T-helper 17 cell (primary cell): ENCODE data around the gene KCTD14. TPM values are rescaled to one million over a fixed set of nuclear protein-coding genes. Genes with fewer than 3 reads are reported as not detected.
"Not testable (repeated sequence)": the region's sequence is repeated elsewhere in the genome, so short reads cannot be mapped to it uniquely, and the experiment has no call there.

Experiments used
- ATAC-seq: fragments of 150-1000 bp; cut with Tn5 transposase; 2 replicates; pipeline ENCODE4 v1.10.0; 2021; ENCODE audit warnings: mild to moderate bottlenecking, moderate library complexity
- DNase-seq, 3 donors: peaks; one replicate each; pipeline versions ENCODE4 v3.0.0 to v3.0.0-alpha.2; 2020 to 2021
- H3K9me3 ChIP-seq: one replicate; pipeline ENCODE4 v1.7.0; 2013; ENCODE audit warnings: low read length, mild to moderate bottlenecking; ENCODE audit not compliant: control insufficient read depth, poor library complexity, severe bottlenecking
- H3K27ac Mint-ChIP-seq: one replicate; pipeline ENCODE4 v1.8.0; 2022; ENCODE audit warnings: mild to moderate bottlenecking, moderate library complexity, mixed read lengths
- H3K27me3 Mint-ChIP-seq: one replicate; pipeline ENCODE4 v1.8.0; 2022; ENCODE audit warnings: mixed read lengths
- H3K36me3 Mint-ChIP-seq: one replicate; pipeline ENCODE4 v1.8.0; 2022; ENCODE audit warnings: low read depth, mixed read lengths
- H3K4me1 Mint-ChIP-seq: one replicate; pipeline ENCODE4 v1.8.0; 2022; ENCODE audit warnings: mild to moderate bottlenecking, mixed read lengths
- H3K4me3 Mint-ChIP-seq: one replicate; pipeline ENCODE4 v1.8.0; 2022; ENCODE audit warnings: mild to moderate bottlenecking, moderate library complexity, mixed read lengths
- total RNA-seq, 4 donors: library from RNA in 2 of 4; stranded (reverse) in 2 of 4; gene quantifications; one replicate each; pipeline ENCODE4 v1.2.3 and lab custom pipeline; 2022 to 2026

Gene KCTD14
- total RNA-seq, 2 donors from 2014 or later = 0.17 to 0.52 TPM

DNA sequence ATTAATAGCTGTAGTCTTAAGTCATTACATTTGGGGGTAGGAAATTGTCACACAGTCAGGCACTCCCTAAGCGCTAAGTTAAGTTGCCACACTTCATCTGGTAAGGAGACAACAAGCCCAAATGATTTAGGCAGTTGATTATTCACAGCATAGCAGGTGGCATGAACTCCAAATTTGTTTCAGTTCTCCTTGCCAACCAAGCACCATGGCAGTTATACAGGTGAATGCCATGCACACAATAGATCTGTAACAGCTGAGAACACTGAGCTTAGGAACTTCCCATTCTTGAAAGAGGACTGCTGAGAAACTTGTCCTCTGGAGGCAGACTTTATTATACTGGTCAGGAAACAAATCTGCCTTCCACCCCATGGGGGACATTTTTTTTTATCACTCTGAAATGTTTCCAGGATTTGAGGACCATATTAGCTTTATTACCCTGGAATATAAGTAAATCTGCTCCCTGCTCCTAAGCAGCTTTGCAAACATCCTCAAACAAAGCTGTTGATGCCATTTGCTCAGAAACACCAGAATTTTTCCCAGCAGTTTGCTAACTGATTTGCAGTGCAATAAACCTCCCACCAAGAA is 23.5 kb downstream of the KCTD14 start:
- Mint-ChIP-seq H3K27ac (no peak overlapping the region), H3K27me3 (peaks cover 6% of the 10 kb centered on the region), H3K4me3 (no peak overlapping the region), H3K4me1 (peaks cover 8% of the 10 kb centered on the region), H3K36me3 (no peaks in the 10 kb centered on the region)
- ATAC-seq = no peak
- no peak for DNase-seq
- H3K9me3 ChIP-seq = no peaks in the 10 kb centered on the region

DNA sequence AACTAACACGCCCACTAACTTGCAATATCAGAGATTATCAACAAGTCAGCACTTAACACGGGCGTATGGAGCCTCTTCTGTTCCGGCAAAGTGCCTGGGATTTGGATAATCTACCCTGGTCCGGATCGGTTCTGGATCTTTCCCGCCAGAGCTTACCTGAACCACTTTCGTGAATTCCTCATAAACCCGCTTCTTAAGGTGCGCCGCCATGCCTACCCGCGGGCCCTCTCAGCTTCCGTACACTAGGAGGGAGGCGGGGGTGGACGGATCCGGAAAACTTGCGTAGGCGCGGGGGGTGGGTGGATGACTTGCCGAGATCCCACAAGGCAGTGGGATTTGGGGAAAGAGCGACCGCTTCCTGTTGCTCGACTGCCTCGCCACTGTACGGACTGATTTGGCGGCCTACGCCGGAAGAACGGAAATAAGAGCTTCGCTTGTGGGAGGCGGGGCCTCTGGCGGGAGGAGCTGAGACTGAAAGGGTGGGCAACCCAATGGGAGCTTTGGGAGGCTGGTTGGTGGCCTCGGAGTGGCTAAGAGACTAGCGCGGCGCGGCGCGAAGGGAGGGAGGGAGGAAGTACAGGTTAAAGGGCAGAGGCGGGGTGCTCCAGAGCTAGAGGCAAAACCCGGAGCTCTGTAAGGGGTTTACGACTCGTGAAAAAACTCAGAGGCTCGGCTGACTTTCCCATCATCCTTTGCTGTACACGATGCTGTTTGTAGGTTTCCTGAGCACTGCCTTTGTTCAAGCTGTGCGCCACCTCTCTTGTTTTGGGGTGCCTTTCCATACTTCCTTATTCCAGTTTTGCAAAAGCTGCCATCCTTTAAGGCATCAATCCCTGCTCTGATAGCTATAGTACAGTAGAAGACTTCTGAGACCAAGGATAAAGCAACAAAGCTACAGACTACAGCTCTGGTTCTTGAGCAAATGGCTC is 28.4 kb downstream of the KCTD14 start, which contains the start of gene INTS4:
TSS of gene INTS4 (minus strand) at position 235 of the 929 bp plus-strand sequence. CDS start at position 210, 25 bp downstream.
- Mint-ChIP-seq H3K4me3 (peak within 1 kb of the TSS; percentile 89), H3K4me1 (peaks cover 21% of the 10 kb centered on the region), H3K27ac (peak within 1 kb of the TSS; percentile 91), H3K36me3 (no peaks in the 10 kb centered on the region), H3K27me3 (no peaks in the 10 kb centered on the region)
- no peaks in the 10 kb centered on the region for H3K9me3 ChIP-seq
- DNase-seq = peak; percentile 92 to 97 (median 94)
- peak; percentile 96 for ATAC-seq

DNA sequence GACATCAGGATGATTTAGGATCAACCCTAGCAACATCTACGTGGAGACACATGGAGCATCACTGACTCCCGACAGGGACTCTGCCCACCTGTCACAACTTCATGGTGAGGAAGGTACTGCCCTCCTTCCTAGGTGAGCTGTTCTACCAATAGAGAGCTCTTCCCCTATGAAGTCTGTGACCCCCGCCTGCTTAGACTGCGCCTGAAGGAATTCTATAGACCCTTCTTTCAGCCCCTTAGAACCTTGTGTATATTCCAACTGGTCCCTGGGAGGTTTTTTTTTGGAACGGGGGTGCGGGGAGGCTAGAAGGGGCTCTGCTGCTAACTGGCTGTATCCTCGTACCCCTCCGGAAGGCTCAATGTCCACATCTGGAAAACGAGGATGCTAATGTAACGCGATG is 29.2 kb downstream of the KCTD14 start:
- Mint-ChIP-seq H3K36me3 (no peaks in the 10 kb centered on the region), H3K4me1 (peaks cover 21% of the 10 kb centered on the region), H3K27me3 (no peaks in the 10 kb centered on the region), H3K27ac (peak overlapping the region; percentile 91), H3K4me3 (peak overlapping the region; percentile 89)
- H3K9me3 ChIP-seq = no peaks in the 10 kb centered on the region
- ATAC-seq = no peak
- no peak for DNase-seq

DNA sequence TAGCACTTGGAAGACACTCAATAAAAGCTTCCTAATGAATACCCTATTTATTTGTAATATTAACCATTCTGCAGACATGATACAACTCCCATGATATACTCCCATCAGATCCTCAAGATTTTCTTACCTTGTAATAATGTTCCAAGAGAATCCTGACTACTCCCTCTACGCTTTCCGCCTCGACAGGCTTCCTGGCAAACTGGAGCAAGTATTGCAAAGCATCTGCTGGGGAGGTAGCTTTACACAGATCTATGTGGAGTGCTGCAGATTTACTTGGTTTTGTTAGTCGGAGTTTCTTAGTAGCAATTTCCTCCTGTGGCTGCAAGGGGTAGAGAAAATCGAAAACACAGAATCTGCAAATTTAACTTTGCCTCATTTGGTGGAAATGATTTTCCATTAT is 32.1 kb downstream of the KCTD14 start:
- DNase-seq (no peak), ATAC-seq (no peak)
- Mint-ChIP-seq H3K27me3 (no peaks in the 10 kb centered on the region), H3K36me3 (peaks cover 3% of the 10 kb centered on the region), H3K4me3 (no peak overlapping the region), H3K27ac (no peak overlapping the region), H3K4me1 (peaks cover 27% of the 10 kb centered on the region)
- H3K9me3 ChIP-seq = no peaks in the 10 kb centered on the region

DNA sequence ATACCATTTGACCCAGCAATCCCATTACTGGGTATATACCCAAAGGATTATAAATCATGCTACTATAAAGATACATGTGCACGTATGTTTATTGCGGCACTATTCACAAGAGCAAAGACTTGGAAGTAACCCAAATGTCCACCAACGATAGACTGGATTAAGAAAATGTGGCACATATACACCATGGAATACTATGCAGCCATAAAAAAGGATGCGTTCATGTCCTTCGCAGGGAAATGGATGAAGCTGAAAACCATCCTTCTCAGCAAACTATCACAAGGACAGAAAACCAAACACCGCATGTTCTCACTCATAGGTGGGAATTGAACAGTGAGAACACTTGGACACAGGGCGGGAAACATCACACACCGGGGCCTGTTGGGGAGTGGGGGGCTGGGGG is 36.6 kb downstream of the KCTD14 start:
- H3K27me3 Mint-ChIP-seq, DNase-seq, H3K36me3 Mint-ChIP-seq, H3K4me3 Mint-ChIP-seq, H3K9me3 ChIP-seq, ATAC-seq: not testable (repeated sequence)
- H3K4me1 Mint-ChIP-seq = peaks cover 19% of the 10 kb centered on the region
- peak overlapping the region; percentile 14 for H3K27ac Mint-ChIP-seq

DNA sequence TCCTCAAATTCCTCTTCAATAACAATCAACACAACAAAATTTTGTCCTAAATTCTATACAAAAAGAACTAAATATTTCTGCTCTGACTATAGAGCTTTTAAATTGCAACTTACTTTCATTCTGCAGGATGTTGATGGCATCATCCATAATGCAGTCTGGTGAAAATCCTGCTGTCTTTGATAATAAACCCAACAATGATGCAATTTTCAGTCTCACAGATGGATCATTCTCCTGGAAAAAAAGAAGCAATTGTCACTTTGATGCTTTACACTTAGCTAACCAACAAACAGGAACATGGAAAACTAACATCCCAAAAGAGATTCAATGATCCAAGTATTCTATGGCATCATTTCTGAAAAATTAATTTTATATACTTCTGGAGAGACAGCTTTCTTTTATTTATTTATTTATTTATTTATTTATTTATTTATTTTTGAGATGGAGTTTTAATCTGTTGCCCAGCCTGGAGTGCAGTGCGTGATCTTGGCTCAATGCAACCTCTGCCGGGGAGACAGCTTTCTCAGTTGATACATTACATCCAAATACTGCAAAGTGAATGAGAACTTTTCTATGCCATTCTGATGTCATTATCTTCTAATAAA is 41.6 kb downstream of the KCTD14 start:
- Mint-ChIP-seq H3K27me3 (no peaks in the 10 kb centered on the region), H3K4me1 (peaks cover 13% of the 10 kb centered on the region), H3K36me3 (peaks cover 12% of the 10 kb centered on the region), H3K4me3 (no peak overlapping the region), H3K27ac (no peak overlapping the region)
- no peak for ATAC-seq
- DNase-seq = no peak
- H3K9me3 ChIP-seq = no peaks in the 10 kb centered on the region

DNA sequence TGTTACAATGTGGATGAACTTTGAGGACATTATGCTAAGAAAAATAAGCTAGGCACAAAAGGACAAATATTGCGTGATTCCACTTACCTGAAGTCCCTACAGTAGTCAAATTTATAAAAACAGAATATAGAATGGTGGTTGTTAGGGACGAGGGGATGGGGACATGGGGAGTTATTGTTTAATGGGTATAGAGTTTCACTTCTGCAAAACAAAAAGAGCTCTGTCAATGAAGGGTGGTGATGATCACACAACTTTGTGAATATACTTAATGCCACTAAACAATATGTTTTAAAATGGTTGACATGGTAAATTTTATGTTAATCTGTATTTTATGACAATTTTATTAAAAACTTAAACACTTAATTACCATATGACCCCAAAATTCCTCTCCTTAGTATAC is 54.7 kb downstream of the KCTD14 start:
- Mint-ChIP-seq H3K27me3 (no peaks in the 10 kb centered on the region), H3K27ac (no peak overlapping the region), H3K36me3 (peaks cover 5% of the 10 kb centered on the region)

DNA sequence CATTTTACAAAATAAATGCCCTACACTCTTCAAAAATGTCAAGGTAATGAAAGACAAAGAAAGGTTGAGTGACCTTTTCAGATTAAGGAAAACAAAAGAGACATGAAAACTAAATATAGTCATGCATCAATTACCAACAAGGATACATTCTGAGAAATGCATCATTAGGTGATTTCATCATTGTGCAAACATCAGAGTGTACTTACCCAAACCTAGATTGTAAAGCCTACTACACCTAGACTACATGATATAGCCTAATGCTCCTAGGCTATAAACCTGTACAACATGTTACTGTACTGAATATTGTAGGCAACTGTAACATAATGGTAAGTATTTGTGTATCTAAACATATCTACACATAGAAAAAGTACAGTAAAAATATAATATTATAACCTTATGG is 55.3 kb downstream of the KCTD14 start:
- ATAC-seq (no peak), DNase-seq (no peak)
- Mint-ChIP-seq H3K27me3 (no peaks in the 10 kb centered on the region), H3K27ac (no peak overlapping the region), H3K4me1 (peaks cover 6% of the 10 kb centered on the region), H3K4me3 (no peak overlapping the region), H3K36me3 (peaks cover 5% of the 10 kb centered on the region)
- no peaks in the 10 kb centered on the region for H3K9me3 ChIP-seq

More for the DNA sequence above, 54.7 kb downstream of the KCTD14 start:
- no peaks in the 10 kb centered on the region for H3K9me3 ChIP-seq
- DNase-seq = no peak
- Mint-ChIP-seq H3K4me1 (peaks cover 6% of the 10 kb centered on the region), H3K4me3 (no peak overlapping the region)
- ATAC-seq = no peak

DNA sequence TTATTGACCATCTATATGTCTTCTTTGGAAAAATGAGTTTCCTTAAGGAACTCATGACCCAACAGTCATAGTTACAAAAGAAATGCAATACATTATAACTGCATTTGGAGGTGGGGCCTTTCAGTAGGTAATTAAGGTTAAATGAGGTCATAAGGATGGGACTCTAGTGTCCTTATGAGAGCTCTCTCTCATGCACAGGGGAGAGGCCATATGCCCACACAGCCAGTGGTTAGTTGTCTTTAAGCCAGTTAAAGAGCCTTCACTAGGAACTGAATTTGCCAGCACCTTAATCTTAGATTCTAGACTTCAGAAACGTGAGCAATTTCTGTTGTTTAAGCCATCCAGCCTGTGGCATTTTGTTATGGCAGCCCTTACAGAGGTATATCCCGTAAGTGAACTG is 56.0 kb downstream of the KCTD14 start:
- no peak overlapping the region for H3K27ac Mint-ChIP-seq
- H3K9me3 ChIP-seq = no peaks in the 10 kb centered on the region
- ATAC-seq (no peak), DNase-seq (no peak)
- no peaks in the 10 kb centered on the region for H3K27me3 Mint-ChIP-seq
- peaks cover 6% of the 10 kb centered on the region for H3K4me1 Mint-ChIP-seq
- no peak overlapping the region for H3K4me3 Mint-ChIP-seq
- peaks cover 5% of the 10 kb centered on the region for H3K36me3 Mint-ChIP-seq

DNA sequence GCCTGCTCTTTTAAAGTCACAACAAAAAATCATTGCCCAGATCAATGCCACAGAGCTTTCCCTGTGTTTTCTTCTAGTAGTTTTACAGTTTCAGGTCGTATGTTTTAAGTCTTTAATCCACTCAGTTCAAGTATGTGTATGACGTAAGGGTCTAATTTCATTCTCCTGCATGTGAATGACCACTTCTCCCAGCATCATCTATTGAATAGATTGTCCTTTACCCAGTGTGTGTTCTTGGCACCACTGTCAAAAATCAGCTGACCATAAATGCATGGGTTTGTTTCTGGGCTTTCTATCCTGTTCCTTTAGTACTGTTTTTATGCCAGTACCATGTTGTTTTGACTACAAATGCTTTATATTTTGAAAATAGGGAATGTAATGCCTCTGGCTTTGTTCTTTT is 56.7 kb downstream of the KCTD14 start:
- Mint-ChIP-seq H3K27ac (no peak overlapping the region), H3K27me3 (no peaks in the 10 kb centered on the region), H3K36me3 (peaks cover 5% of the 10 kb centered on the region), H3K4me1 (peaks cover 6% of the 10 kb centered on the region), H3K4me3 (no peak overlapping the region)
- ATAC-seq = no peak
- no peak for DNase-seq
- no peaks in the 10 kb centered on the region for H3K9me3 ChIP-seq

Other genes with a start within 250 kb of the KCTD14 start
- gene RSF1, start 202.6 kb downstream of the KCTD14 start, total RNA-seq = 10 to 100 TPM; 80.8 to 87.1 TPM
- 1 to 10 TPM; 2.7 to 5.2 TPM for gene AAMDC, start 202.1 kb downstream of the KCTD14 start, total RNA-seq
- gene INTS4, start 28.6 kb downstream of the KCTD14 start, total RNA-seq = 10 to 100 TPM; 48.9 to 53.4 TPM
- not detected for gene THRSP, start 40.6 kb upstream of the KCTD14 start, total RNA-seq
- 10 to 100 TPM; 36.9 to 47.1 TPM for gene NDUFC2, start 56.6 kb upstream of the KCTD14 start, total RNA-seq
- 10 to 100 TPM; 17.2 to 25.8 TPM for gene ALG8, start 116.3 kb upstream of the KCTD14 start, total RNA-seq
- gene KCTD21, start 165.3 kb upstream of the KCTD14 start, total RNA-seq = 1 to 10 TPM; 2.4 to 4.0 TPM
- gene USP35, start 165.6 kb upstream of the KCTD14 start, total RNA-seq = 10 to 100 TPM; 10.5 to 13.4 TPM